Keratinocyte (primary cell): ENCODE results near the gene SFRP5.

Source experiments
- CTCF ChIP-seq, 3 experiments: IDR thresholded peaks in 1 of 3; conservative IDR thresholded peaks in 1 of 3; optimal IDR thresholded peaks in 1 of 3; 2 replicates in 2 of 3; 3 replicates in 1 of 3; pipeline versions ENCODE3 to v1.5.1; 2011; ENCODE audit warnings: low read length in 3 of 3, mild to moderate bottlenecking in 3 of 3, moderate library complexity in 2 of 3, control low read depth in 1 of 3, inconsistent platforms in 1 of 3; ENCODE audit not compliant: insufficient read depth in 2 of 3; ENCODE audit errors: extremely low read depth in 1 of 3
- EZH2 ChIP-seq: IDR thresholded peaks from one replicate; pipeline ENCODE4 v1.6.1; 2012; ENCODE audit warnings: inconsistent platforms, mild to moderate bottlenecking, low read length, moderate library complexity

- TF ChIP-seq CTCF (optimal IDR thresholded peaks at IDR 0.05 in 1 of 3, IDR thresholded peaks at IDR 0.05 in 1 of 3, conservative IDR thresholded peaks at IDR 0.05 in 1 of 3; ENCODE audit: extremely low read depth in 1 of 3, insufficient read depth in 2 of 3, low read length in 3 of 3) (no peak), EZH2 (no peak)
These were observed 53.1 kb downstream of the SFRP5 start for GRCh38 chr10:97718659-97719142.
